Small intestine (tissue), 16 donors: ENCODE data around the gene ZFP92. TPM values are rescaled to one million over a fixed set of nuclear protein-coding genes. Genes with fewer than 3 reads are reported as not detected.

Experiments
- DNase-seq, 2 donors: peaks; one replicate each; pipeline versions ENCODE4 v3.0.0 to v3.0.0-alpha.2; 2013
- FAIRE-seq: peaks from 2 replicates; lab custom pipeline; 2012; peaks lifted over from hg19 to GRCh38; lab: Jason Lieb, UNC
- H3K27ac ChIP-seq, 3 donors: one replicate each; pipeline ENCODE4 v1.5.1; 2013; ENCODE audit warnings: low read length in 2 of 3, mild to moderate bottlenecking in 2 of 3, control low read depth in 1 of 3, inconsistent platforms in 1 of 3, low read depth in 1 of 3, moderate library complexity in 1 of 3
- H3K27me3 ChIP-seq, 3 donors: one replicate each; pipeline ENCODE4 v1.6.1; 2013; ENCODE audit warnings: low read length in 3 of 3, inconsistent platforms in 1 of 3; ENCODE audit not compliant: control insufficient read depth in 3 of 3, insufficient read depth in 3 of 3
- H3K36me3 ChIP-seq, 3 donors: one replicate each; pipeline ENCODE4 v1.6.1; 2013; ENCODE audit warnings: low read length in 3 of 3, inconsistent platforms in 1 of 3, low read depth in 1 of 3, mild to moderate bottlenecking in 1 of 3, moderate library complexity in 1 of 3; ENCODE audit not compliant: control insufficient read depth in 3 of 3, insufficient read depth in 2 of 3
- H3K4me1 ChIP-seq, 3 donors: one replicate each; pipeline ENCODE4 v1.6.1; 2013; ENCODE audit warnings: low read length in 2 of 3, inconsistent platforms in 1 of 3, low read depth in 1 of 3, mild to moderate bottlenecking in 1 of 3, moderate library complexity in 1 of 3; ENCODE audit not compliant: control insufficient read depth in 3 of 3, insufficient read depth in 2 of 3
- H3K4me3 ChIP-seq, 3 donors: one replicate each; pipeline ENCODE4 v1.5.1; 2013; ENCODE audit warnings: low read length in 3 of 3, control low read depth in 1 of 3, inconsistent platforms in 1 of 3, low read depth in 1 of 3, mild to moderate bottlenecking in 1 of 3, moderate library complexity in 1 of 3
- H3K9me3 ChIP-seq, 2 donors: one replicate each; pipeline ENCODE4 v1.6.1; 2013; ENCODE audit warnings: low read depth in 1 of 2, low read length in 1 of 2; ENCODE audit not compliant: control insufficient read depth in 2 of 2, insufficient read depth in 1 of 2
- WGBS, 3 donors: extraction: QIAGEN DNeasy Blood & Tissue Kit; methylation state at CpG; one replicate each; pipeline ENCODE4 v1.1.7; 2013; 5-methylcytosine and 5-hydroxymethylcytosine counted together
- long read RNA-seq, 10 donors: transcript quantifications; one replicate each; lab custom pipeline, GENCODE V29; 2026
- polyA plus RNA-seq, 4 donors: library from polyadenylated mRNA; stranded (reverse) in 3 of 4; unstranded in 1 of 4; fragments of 200-250 nt in 3 of 4; fragments of 120-200 nt in 1 of 4; gene quantifications; one replicate each; pipeline versions ENCODE4 v1.2.1 to v1.2.3, GENCODE V29; 2013
- donor health status: healthy with polysubstance abuse.
- donor health status: control.
- donor health status: control.
- donor health status: Bipolar disorder and iron deficiency.
- donor health status: healthy.

The ZFP92 gene
- 1 to 10 TPM in 1 of 4 donors, under 1 TPM in 2, not detected in 1; 0.27 to 3.8 (median 0.42) TPM for polyA plus RNA-seq
- long read RNA-seq, donor 1, result 0 reads
- long read RNA-seq, donor 2, result 0 reads
- long read RNA-seq, donor 3, result 0 reads
- long read RNA-seq, donor 4, result 0 reads
- long read RNA-seq, donor 5, result 0 reads
- long read RNA-seq, donor 6, result 0 reads
- long read RNA-seq, donor 7, result 0 reads
- long read RNA-seq, donor 8, result 0 reads
- long read RNA-seq, donor 9, result 0 reads
- long read RNA-seq, donor 10, result 0 reads

- Histone ChIP-seq H3K9me3 (no peaks in the 10 kb centered on the region), H3K4me3 (peak within 1 kb of the TSS in 2 of 3 donors; percentile 34 to 49), H3K27ac (peak within 1 kb of the TSS in 1 of 3 donors; percentile 33), H3K4me1 (no peaks in the 10 kb centered on the region), H3K27me3 (no peaks in the 10 kb centered on the region), H3K36me3 (no peaks in the 10 kb centered on the region)
- WGBS, 3 donors, result 1 to 42% (median 5%) methylated on average over 22 to 75 of the region's 75 CpGs
- no peak for FAIRE-seq
- peak; percentile 9 to 61 for DNase-seq
Observed at GRCh38 chrX:153411255-153411987, at the start of gene ZFP92. Gene ZFP92 (plus strand): TSS chrX:153411472. CDS start chrX:153418323, 6,851 bp downstream.

GRCh38 chrX:153361781-153362397 lies 49.4 kb upstream of the ZFP92 start:
- no peak for DNase-seq
- H3K4me1 ChIP-seq, result no peaks in the 10 kb centered on the region
- H3K36me3 ChIP-seq, result no peaks in the 10 kb centered on the region
- no peak overlapping the region for H3K4me3 ChIP-seq
- WGBS, 3 donors, result 41 to 56% (median 49%) methylated on average over 2 of the region's 2 CpGs
- H3K27ac ChIP-seq, result no peak overlapping the region
- H3K9me3 ChIP-seq, result peaks cover 0 to 9% of the 10 kb centered on the region in 2 donors
- FAIRE-seq, result no peak
- H3K27me3 ChIP-seq, result no peaks in the 10 kb centered on the region

- FAIRE-seq (no peak), DNase-seq (no peak)
- Histone ChIP-seq H3K9me3 (no peaks in the 10 kb centered on the region), H3K36me3 (no peaks in the 10 kb centered on the region), H3K4me1 (no peaks in the 10 kb centered on the region), H3K27me3 (no peaks in the 10 kb centered on the region), H3K27ac (no peak overlapping the region), H3K4me3 (no peak overlapping the region)
- WGBS, 3 donors, result 65 to 77% (median 73%) methylated on average over 4 of the region's 4 CpGs
Observed at GRCh38 chrX:153365670-153366069, 45.6 kb upstream of the ZFP92 start.

- Histone ChIP-seq H3K4me1 (no peaks in the 10 kb centered on the region), H3K36me3 (no peaks in the 10 kb centered on the region), H3K27me3 (no peaks in the 10 kb centered on the region), H3K9me3 (no peaks in the 10 kb centered on the region), H3K27ac (no peak overlapping the region), H3K4me3 (no peak overlapping the region)
- DNase-seq, result no peak
- 72 to 93% (median 90%) methylated on average over 3 of the region's 3 CpGs for WGBS, 3 donors
- FAIRE-seq, result no peak
Observed at GRCh38 chrX:153366119-153366518, 45.2 kb upstream of the ZFP92 start.

- Histone ChIP-seq H3K4me3 (no peak overlapping the region), H3K4me1 (no peaks in the 10 kb centered on the region), H3K36me3 (no peaks in the 10 kb centered on the region), H3K27me3 (no peaks in the 10 kb centered on the region), H3K27ac (no peak overlapping the region), H3K9me3 (no peaks in the 10 kb centered on the region)
- FAIRE-seq (no peak), DNase-seq (no peak)
- WGBS, 3 donors, result 81 to 85% (median 83%) methylated on average over 5 of the region's 5 CpGs
Observed at GRCh38 chrX:153366878-153367538, 44.3 kb upstream of the ZFP92 start.

GRCh38 chrX:153370293-153371055 lies 40.8 kb upstream of the ZFP92 start:
- Histone ChIP-seq H3K4me3 (no peak overlapping the region), H3K27ac (no peak overlapping the region), H3K27me3 (peaks cover 0 to 2% (median 0%) of the 10 kb centered on the region in 3 donors), H3K36me3 (no peaks in the 10 kb centered on the region), H3K9me3 (no peaks in the 10 kb centered on the region), H3K4me1 (no peaks in the 10 kb centered on the region)
- FAIRE-seq (no peak), DNase-seq (no peak)
- WGBS, 3 donors, result 52 to 65% (median 56%) methylated on average over 8 of the region's 8 CpGs

- Histone ChIP-seq H3K36me3 (no peaks in the 10 kb centered on the region), H3K4me3 (no peak overlapping the region), H3K27ac (no peak overlapping the region), H3K9me3 (no peaks in the 10 kb centered on the region), H3K4me1 (no peaks in the 10 kb centered on the region), H3K27me3 (peaks cover 0 to 2% (median 0%) of the 10 kb centered on the region in 3 donors)
- WGBS, 3 donors, result 41 to 48% (median 47%) methylated on average over 3 of the region's 3 CpGs
- FAIRE-seq, result no peak
- no peak for DNase-seq
Observed at GRCh38 chrX:153371256-153371655, 40.0 kb upstream of the ZFP92 start.

GRCh38 chrX:153372949-153373348 lies 38.3 kb upstream of the ZFP92 start:
- Histone ChIP-seq H3K4me3 (no peak overlapping the region), H3K4me1 (no peaks in the 10 kb centered on the region), H3K27me3 (peaks cover 0 to 2% (median 0%) of the 10 kb centered on the region in 3 donors), H3K36me3 (no peaks in the 10 kb centered on the region), H3K9me3 (no peaks in the 10 kb centered on the region), H3K27ac (no peak overlapping the region)
- no peak for FAIRE-seq
- DNase-seq, result no peak
